NOMO-1 treated with DMSO at 0.1 percent for 48 hours (cell line): ENCODE data around the gene RFC4.

ENCODE experiments used
- DNase-seq: peaks from one replicate; lab custom pipeline; 2025; ENCODE audit not compliant: unreplicated experiment; lab: John Stamatoyannopoulos, UW

Gene RFC4

DNA sequence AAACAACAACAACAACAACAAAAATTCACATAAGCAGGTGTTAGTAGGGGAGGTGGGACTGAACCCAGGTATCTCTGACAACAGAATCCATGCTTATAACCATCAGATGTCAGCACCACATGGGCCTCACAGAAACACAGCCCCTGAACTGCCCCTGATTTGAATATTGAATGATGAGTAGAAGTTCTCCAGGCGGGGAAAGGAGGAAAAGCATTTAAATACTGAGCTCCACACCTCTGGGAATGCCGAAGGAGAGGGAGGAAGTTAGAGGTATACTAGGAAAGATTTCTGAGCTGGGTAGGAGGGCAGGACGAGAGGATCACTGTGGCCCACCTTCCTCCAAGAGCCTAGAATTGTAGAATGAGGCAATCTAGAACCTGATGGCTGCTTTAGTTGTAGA lies 54.8 kb downstream of the RFC4 start:
- no peak for DNase-seq

DNA sequence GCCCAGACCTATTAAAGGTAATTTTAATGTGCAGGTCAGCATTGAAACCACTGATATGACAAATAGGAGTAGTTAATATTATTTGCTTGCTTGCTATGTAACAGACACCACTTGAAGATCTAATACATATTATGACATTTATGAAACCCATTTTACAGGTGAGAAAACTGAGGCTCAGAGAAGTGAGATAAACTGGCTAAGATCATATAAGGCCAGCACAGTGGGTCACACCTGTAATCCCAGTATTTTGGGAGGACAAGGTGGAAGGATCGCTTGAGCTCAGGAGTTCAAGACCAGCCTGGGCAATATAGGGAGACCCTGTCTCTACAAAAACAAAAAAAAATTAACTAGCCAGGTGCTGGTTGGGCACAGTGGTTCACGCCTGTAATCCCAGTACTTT lies 56.0 kb downstream of the RFC4 start:
- DNase-seq: no peak

DNA sequence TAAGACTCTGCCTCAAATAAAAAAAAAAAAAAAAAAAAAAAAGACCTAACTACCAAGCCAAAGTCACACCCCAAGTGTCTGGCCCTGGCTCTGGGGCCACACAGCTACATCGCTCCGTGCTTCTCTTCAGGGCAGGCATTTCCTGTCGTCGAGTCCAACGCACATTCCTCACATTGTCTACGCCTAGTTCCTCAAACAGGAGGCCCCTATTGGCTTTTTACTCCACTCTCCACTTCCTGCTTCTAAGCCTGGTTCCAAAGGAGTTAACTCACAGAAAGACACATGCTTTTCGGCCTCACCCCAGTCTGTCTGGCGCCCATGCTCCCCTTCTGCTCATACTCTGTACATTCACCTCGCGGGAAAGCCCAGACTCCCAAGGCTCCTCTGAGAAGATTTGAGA lies 60.3 kb downstream of the RFC4 start:
- DNase-seq: peak; percentile 98

DNA sequence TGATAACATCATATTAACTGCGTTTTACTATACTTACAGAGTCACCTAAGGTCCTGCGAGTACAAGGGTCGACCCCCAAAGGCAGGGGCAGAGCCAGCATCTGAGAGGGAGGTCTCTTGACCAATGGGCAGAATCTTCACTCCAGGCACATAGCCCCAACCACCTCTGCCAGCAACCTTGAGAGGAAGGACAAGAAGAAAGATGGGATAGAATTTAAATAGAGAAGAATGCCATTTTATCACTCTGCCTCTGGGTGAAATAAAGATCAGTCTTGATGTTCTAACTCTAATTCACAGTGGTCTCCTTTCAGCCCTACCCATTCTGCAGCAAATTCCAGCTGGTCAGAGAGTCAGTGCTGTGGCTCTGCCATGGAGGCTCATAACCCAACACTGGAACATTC lies 62.6 kb downstream of the RFC4 start:
- no peak for DNase-seq

DNA sequence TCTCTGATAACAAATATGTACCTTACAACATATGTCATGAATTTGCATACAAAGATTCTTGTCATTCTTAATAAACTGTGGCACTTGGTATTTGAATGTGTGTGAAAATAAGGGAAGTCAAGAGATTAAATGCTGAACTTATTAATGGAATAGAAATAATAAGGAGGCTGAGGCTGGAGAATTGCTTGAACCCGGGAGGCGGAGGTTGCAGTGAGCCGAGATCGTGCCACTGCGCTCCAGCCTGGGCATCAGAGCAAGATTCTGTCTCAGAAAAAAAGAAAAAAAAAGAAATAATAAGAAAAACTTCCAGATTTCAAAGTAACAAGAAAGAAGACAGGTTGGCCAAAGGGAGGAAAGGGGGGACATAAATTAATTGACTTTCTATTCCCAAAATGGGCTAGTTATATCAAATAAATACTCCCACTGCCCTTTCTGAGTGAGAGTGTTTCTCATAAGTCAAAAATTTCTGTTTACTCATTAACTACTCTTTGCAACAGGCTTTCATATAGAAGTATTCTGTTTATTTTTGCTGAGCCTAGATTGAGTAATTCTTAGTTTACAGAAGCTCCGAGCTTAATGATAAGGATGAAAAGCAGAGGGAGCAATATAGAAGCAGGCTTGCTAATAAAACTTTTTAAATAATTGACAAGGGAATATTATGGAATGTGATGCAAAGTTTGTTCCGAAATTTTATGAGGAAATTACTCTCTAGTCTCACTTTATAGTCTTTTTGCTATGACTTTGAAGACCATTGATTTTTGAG lies 63.5 kb downstream of the RFC4 start:
- no peak for DNase-seq
